Measurements from ENCODE around the gene TARDBP.
"Not testable (repeated sequence)": the region's sequence is repeated elsewhere in the genome, so short reads cannot be mapped to it uniquely, and the experiment has no call there.

TARDBP gene

GRCh38 chr1:10992864-10993263, 19.6 kb upstream of the TARDBP start:
- DNase-seq (ENCODE audit: low read depth in 3 of 3): no peak

GRCh38 chr1:10996100-10996499, 16.4 kb upstream of the TARDBP start:
- DNase-seq (ENCODE audit: low read depth in 3 of 3): no peak

GRCh38 chr1:11000526-11000925, 11.9 kb upstream of the TARDBP start:
- DNase-seq (ENCODE audit: low read depth in 3 of 3): no peak

- DNase-seq (ENCODE audit: low read depth in 3 of 3): no peak
These were observed 692 bp downstream of the TARDBP start for GRCh38 chr1:11013160-11013531.

- DNase-seq (ENCODE audit: low read depth in 3 of 3): not testable (repeated sequence)
These were observed 6.9 kb downstream of the TARDBP start for GRCh38 chr1:11019358-11019757.

- DNase-seq (ENCODE audit: low read depth in 3 of 3): no peak
These were observed 7.5 kb downstream of the TARDBP start for GRCh38 chr1:11019971-11020370.

- DNase-seq (ENCODE audit: low read depth in 3 of 3): no peak
These were observed 10.7 kb downstream of the TARDBP start for GRCh38 chr1:11023201-11023600.

- no peak for DNase-seq (ENCODE audit: low read depth in 3 of 3)
These were observed 11.9 kb downstream of the TARDBP start for GRCh38 chr1:11024154-11024873.

GRCh38 chr1:11024874-11025203, 12.4 kb downstream of the TARDBP start:
- no peak for DNase-seq (ENCODE audit: low read depth in 3 of 3)

GRCh38 chr1:11025618-11026017, 13.2 kb downstream of the TARDBP start:
- no peak for DNase-seq (ENCODE audit: low read depth in 3 of 3)

- no peak for DNase-seq (ENCODE audit: low read depth in 3 of 3)
These were observed 13.6 kb downstream of the TARDBP start for GRCh38 chr1:11026052-11026451.

GRCh38 chr1:11026903-11027302, 14.4 kb downstream of the TARDBP start:
- no peak for DNase-seq (ENCODE audit: low read depth in 3 of 3)

GRCh38 chr1:11027316-11027715, 14.9 kb downstream of the TARDBP start:
- DNase-seq (ENCODE audit: low read depth in 3 of 3): no peak

GRCh38 chr1:11028018-11028417, 15.6 kb downstream of the TARDBP start:
- no peak for DNase-seq (ENCODE audit: low read depth in 3 of 3)

GRCh38 chr1:11030865-11031264, 18.4 kb downstream of the TARDBP start:
- no peak for DNase-seq (ENCODE audit: low read depth in 3 of 3)

- DNase-seq (ENCODE audit: low read depth in 3 of 3): no peak
These were observed 19.3 kb downstream of the TARDBP start for GRCh38 chr1:11031624-11032262.

- not testable (repeated sequence) for DNase-seq (ENCODE audit: low read depth in 3 of 3)
These were observed 24.7 kb downstream of the TARDBP start for GRCh38 chr1:11037019-11037739.

GRCh38 chr1:11037740-11038182, 25.3 kb downstream of the TARDBP start:
- DNase-seq (ENCODE audit: low read depth in 3 of 3): peak; percentile 79 to 85 (median 81)

- no peak for DNase-seq (ENCODE audit: low read depth in 3 of 3)
These were observed 27.1 kb downstream of the TARDBP start for GRCh38 chr1:11039351-11040104.

- DNase-seq (ENCODE audit: low read depth in 3 of 3): not testable (repeated sequence)
These were observed 27.6 kb downstream of the TARDBP start for GRCh38 chr1:11040105-11040429.

- DNase-seq (ENCODE audit: low read depth in 3 of 3): no peak
These were observed 28.6 kb downstream of the TARDBP start for GRCh38 chr1:11041048-11041447.

- no peak for DNase-seq (ENCODE audit: low read depth in 3 of 3)
These were observed 29.6 kb downstream of the TARDBP start for GRCh38 chr1:11042065-11042464.
